ENCODE data around the gene SPATA2L. TPM values are rescaled to one million over a fixed set of nuclear protein-coding genes. Genes with fewer than 3 reads are reported as not detected.
A peak's percentile ranks its signal among the peaks of the same experiment; 100 is the strongest.

Gene SPATA2L
- total and polyA plus RNA-seq, 2 of the 13 experiments (the other 11 are each of a cell fraction or from before 2014, with no cell fraction given): 9.1 to 20.7 TPM

DNA sequence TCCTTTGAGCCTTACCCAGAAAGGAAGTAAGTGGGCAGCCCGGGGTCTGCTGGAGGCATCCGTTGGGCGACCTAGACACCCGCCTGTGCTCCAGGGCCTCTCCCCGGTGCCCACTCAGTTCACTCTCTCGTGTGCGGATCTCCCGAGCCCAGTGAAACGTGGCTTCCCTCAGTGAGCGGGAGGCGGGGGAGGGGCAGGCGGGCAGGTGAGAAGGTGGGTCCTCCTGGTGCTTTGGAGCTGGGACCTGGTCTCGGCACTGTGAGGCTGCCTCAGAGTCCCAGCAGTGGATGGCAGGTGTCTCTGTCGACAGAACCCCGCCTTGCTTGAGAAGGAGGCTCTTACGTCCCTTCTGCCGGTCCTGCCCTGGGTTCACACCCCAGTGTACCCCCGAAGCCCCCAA, 27.8 kb upstream of the SPATA2L start:
- TF ChIP-seq REST (IDR thresholded peaks at IDR 0.05; ENCODE audit: borderline replicate concordance in 1 of 2, low read depth in 1 of 2, low read length in 2 of 2) (no peak), HNF4G (IDR thresholded peaks at IDR 0.05; ENCODE audit: borderline replicate concordance, low read depth, low read length) (no peak), HNF4G (CRISPR knock-in tag; IDR thresholded peaks at IDR 0.05; ENCODE audit: borderline replicate concordance, low read depth) (no peak), ZFP36L1 (CRISPR knock-in tag; IDR thresholded peaks at IDR 0.05) (no peak), ZNF3 (CRISPR knock-in tag; IDR thresholded peaks at IDR 0.05) (no peak)
- in situ Hi-C loops (cut with HindIII; ENCODE audit: extremely low pct_ligation_motif_present, low pct_unique_long_range_greater_than_20kb): no loop called here
- intact Hi-C loops (cut with micrococcal nuclease; ENCODE audit: unreplicated experiment): no loop called here
- no peak for FAIRE-seq
- ChIA-PET CTCF (ENCODE audit: low intra/inter-chr PET ratio, low total read pairs) (no interaction called here), POLR2A (no interaction called here)
- BruUV-seq (replicated peaks): no TSS peak
- WGBS (ENCODE audit: low lambda C conversion rate): 96% methylated on average over 16 of the region's 18 CpGs
- H3K4me3 ChIP-seq (replicated peaks in 1 of 3; ENCODE audit: insufficient read depth in 1 of 3, low read depth in 2 of 3, low read length in 3 of 3): no peak overlapping the region
- H3K4me2 ChIP-seq (ENCODE audit: low read depth, low read length): no peak overlapping the region
- peaks cover 27 to 52% of the 10 kb centered on the region in 2 experiments for H3K36me3 ChIP-seq (replicated peaks in 1 of 2; ENCODE audit: control insufficient read depth in 1 of 2, insufficient read depth in 2 of 2, low read length in 2 of 2)
- H3K4me1 ChIP-seq (ENCODE audit: insufficient read depth, low read length): peaks cover 21% of the 10 kb centered on the region
- H3K9me3 ChIP-seq (ENCODE audit: low read length): no peaks in the 10 kb centered on the region
- peak; percentile 1; the same call in 2 of the 3 replicates for ATAC-seq
- no peak for DNase-seq (ENCODE audit: low spot score)
- no peaks in the 10 kb centered on the region for H4K20me1 ChIP-seq (ENCODE audit: insufficient read depth, low read length)
- peak overlapping the region; percentile 50 for H3K27ac ChIP-seq (ENCODE audit: extremely low read length, insufficient read depth, low read length)
- no peak overlapping the region for H3K9ac ChIP-seq (ENCODE audit: insufficient read depth, low read depth, low read length)
- H3K27me3 ChIP-seq (ENCODE audit: control insufficient read depth in 1 of 2, insufficient read depth in 2 of 2, low read length in 2 of 2): no peaks in the 10 kb centered on the region
- H2AFZ ChIP-seq (ENCODE audit: low read length): no peak overlapping the region
- H3K79me2 ChIP-seq (ENCODE audit: insufficient read depth, low read length): no peaks in the 10 kb centered on the region
